Activated T-cell treated with anti-CD3 and anti-CD28 coated beads, Interleukin-2, amount 50 U/mL, for 24 hours (primary cell): ENCODE measurements around the gene PTPRK.
A peak's percentile ranks its signal among the peaks of the same experiment; 100 is the strongest.

ENCODE experiments used
- DNase-seq: peaks from one replicate; pipeline ENCODE4 v3.0.0-alpha.2; 2020
- H3K27ac Mint-ChIP-seq: 2 replicates; pipeline ENCODE4 v1.8.0; 2020; ENCODE audit warnings: mild to moderate bottlenecking, mixed read lengths
- H3K27me3 Mint-ChIP-seq: 2 replicates; pipeline ENCODE4 v1.8.0; 2020; ENCODE audit warnings: mixed read lengths
- H3K36me3 Mint-ChIP-seq: 2 replicates; pipeline ENCODE4 v1.8.0; 2020; ENCODE audit warnings: low read depth, mixed read lengths
- H3K4me1 Mint-ChIP-seq: 2 replicates; pipeline ENCODE4 v1.8.0; 2020; ENCODE audit warnings: low read depth, mixed read lengths
- H3K4me3 Mint-ChIP-seq: 2 replicates; pipeline ENCODE4 v1.8.0; 2020; ENCODE audit warnings: mild to moderate bottlenecking, moderate library complexity, mixed read lengths
- H3K9me3 Mint-ChIP-seq: 2 replicates; pipeline ENCODE4 v1.8.0; 2020; ENCODE audit warnings: mixed read lengths

The PTPRK gene

GRCh38 chr6:128033156-128033555 lies 487.2 kb downstream of the PTPRK start:
- H3K4me3 Mint-ChIP-seq = no peak overlapping the region
- H3K36me3 Mint-ChIP-seq = no peaks in the 10 kb centered on the region
- no peak overlapping the region for H3K27ac Mint-ChIP-seq
- no peaks in the 10 kb centered on the region for H3K9me3 Mint-ChIP-seq
- H3K27me3 Mint-ChIP-seq = no peaks in the 10 kb centered on the region
- no peak for DNase-seq
- H3K4me1 Mint-ChIP-seq = peaks cover 28% of the 10 kb centered on the region

GRCh38 chr6:128032042-128032441 lies 488.4 kb downstream of the PTPRK start:
- H3K27ac Mint-ChIP-seq = peak overlapping the region; percentile 45
- DNase-seq = no peak
- no peaks in the 10 kb centered on the region for H3K27me3 Mint-ChIP-seq
- H3K36me3 Mint-ChIP-seq = no peaks in the 10 kb centered on the region
- no peaks in the 10 kb centered on the region for H3K9me3 Mint-ChIP-seq
- H3K4me3 Mint-ChIP-seq = no peak overlapping the region
- H3K4me1 Mint-ChIP-seq = peaks cover 34% of the 10 kb centered on the region

- Mint-ChIP-seq H3K4me1 (peaks cover 37% of the 10 kb centered on the region), H3K36me3 (no peaks in the 10 kb centered on the region), H3K9me3 (no peaks in the 10 kb centered on the region), H3K27ac (no peak overlapping the region), H3K4me3 (no peak overlapping the region), H3K27me3 (no peaks in the 10 kb centered on the region)
- DNase-seq = no peak
Observed at GRCh38 chr6:128029826-128030225, 490.6 kb downstream of the PTPRK start.

- H3K36me3 Mint-ChIP-seq = no peaks in the 10 kb centered on the region
- H3K27me3 Mint-ChIP-seq = no peaks in the 10 kb centered on the region
- H3K4me3 Mint-ChIP-seq = no peak overlapping the region
- no peak overlapping the region for H3K27ac Mint-ChIP-seq
- DNase-seq = no peak
- peaks cover 33% of the 10 kb centered on the region for H3K4me1 Mint-ChIP-seq
- no peaks in the 10 kb centered on the region for H3K9me3 Mint-ChIP-seq
Observed at GRCh38 chr6:128028183-128028582, 492.2 kb downstream of the PTPRK start.

GRCh38 chr6:128025478-128025877 lies 494.9 kb downstream of the PTPRK start:
- DNase-seq = no peak
- H3K4me3 Mint-ChIP-seq = no peak overlapping the region
- H3K4me1 Mint-ChIP-seq = peaks cover 13% of the 10 kb centered on the region
- H3K9me3 Mint-ChIP-seq = no peaks in the 10 kb centered on the region
- no peak overlapping the region for H3K27ac Mint-ChIP-seq
- no peaks in the 10 kb centered on the region for H3K36me3 Mint-ChIP-seq
- H3K27me3 Mint-ChIP-seq = no peaks in the 10 kb centered on the region

- Mint-ChIP-seq H3K9me3 (no peaks in the 10 kb centered on the region), H3K27me3 (no peaks in the 10 kb centered on the region), H3K4me1 (peaks cover 12% of the 10 kb centered on the region), H3K27ac (no peak overlapping the region), H3K4me3 (no peak overlapping the region), H3K36me3 (no peaks in the 10 kb centered on the region)
- DNase-seq = no peak
Observed at GRCh38 chr6:128024969-128025368, 495.4 kb downstream of the PTPRK start.

- H3K9me3 Mint-ChIP-seq = no peaks in the 10 kb centered on the region
- no peaks in the 10 kb centered on the region for H3K27me3 Mint-ChIP-seq
- H3K4me3 Mint-ChIP-seq = no peak overlapping the region
- H3K4me1 Mint-ChIP-seq = peaks cover 15% of the 10 kb centered on the region
- H3K27ac Mint-ChIP-seq = no peak overlapping the region
- H3K36me3 Mint-ChIP-seq = no peaks in the 10 kb centered on the region
- DNase-seq = no peak
Observed at GRCh38 chr6:128024046-128024445, 496.4 kb downstream of the PTPRK start.

GRCh38 chr6:128018821-128019220 lies 501.6 kb downstream of the PTPRK start:
- Mint-ChIP-seq H3K9me3 (no peaks in the 10 kb centered on the region), H3K36me3 (no peaks in the 10 kb centered on the region), H3K27ac (no peak overlapping the region), H3K4me3 (no peak overlapping the region), H3K27me3 (no peaks in the 10 kb centered on the region), H3K4me1 (peaks cover 17% of the 10 kb centered on the region)
- no peak for DNase-seq

- H3K27ac Mint-ChIP-seq = no peak overlapping the region
- peaks cover 17% of the 10 kb centered on the region for H3K4me1 Mint-ChIP-seq
- H3K4me3 Mint-ChIP-seq = no peak overlapping the region
- H3K9me3 Mint-ChIP-seq = no peaks in the 10 kb centered on the region
- H3K36me3 Mint-ChIP-seq = no peaks in the 10 kb centered on the region
- H3K27me3 Mint-ChIP-seq = no peaks in the 10 kb centered on the region
- DNase-seq = no peak
Observed at GRCh38 chr6:128017288-128017687, 503.1 kb downstream of the PTPRK start.

GRCh38 chr6:128007658-128008057 lies 512.7 kb downstream of the PTPRK start:
- H3K27ac Mint-ChIP-seq = no peak overlapping the region
- H3K4me1 Mint-ChIP-seq = peaks cover 10% of the 10 kb centered on the region
- H3K4me3 Mint-ChIP-seq = no peak overlapping the region

GRCh38 chr6:128005009-128005408 lies 515.4 kb downstream of the PTPRK start:
- Mint-ChIP-seq H3K27ac (no peak overlapping the region), H3K27me3 (no peaks in the 10 kb centered on the region), H3K4me1 (peaks cover 15% of the 10 kb centered on the region), H3K4me3 (no peak overlapping the region), H3K9me3 (no peaks in the 10 kb centered on the region), H3K36me3 (no peaks in the 10 kb centered on the region)
- DNase-seq = no peak

More at GRCh38 chr6:128007658-128008057, 512.7 kb downstream of the PTPRK start:
- Mint-ChIP-seq H3K36me3 (no peaks in the 10 kb centered on the region), H3K27me3 (no peaks in the 10 kb centered on the region), H3K9me3 (no peaks in the 10 kb centered on the region)
- DNase-seq = no peak

GRCh38 chr6:128000363-128000762 lies 520.0 kb downstream of the PTPRK start:
- Mint-ChIP-seq H3K36me3 (no peaks in the 10 kb centered on the region), H3K9me3 (no peaks in the 10 kb centered on the region), H3K4me1 (peaks cover 55% of the 10 kb centered on the region), H3K27me3 (no peaks in the 10 kb centered on the region), H3K4me3 (no peak overlapping the region), H3K27ac (peak overlapping the region; percentile 1)
- no peak for DNase-seq

GRCh38 chr6:127998985-127999384 lies 521.4 kb downstream of the PTPRK start:
- no peaks in the 10 kb centered on the region for H3K36me3 Mint-ChIP-seq
- no peak overlapping the region for H3K4me3 Mint-ChIP-seq
- peak overlapping the region; percentile 3 for H3K27ac Mint-ChIP-seq
- no peaks in the 10 kb centered on the region for H3K9me3 Mint-ChIP-seq
- no peaks in the 10 kb centered on the region for H3K27me3 Mint-ChIP-seq
- no peak for DNase-seq
- peaks cover 54% of the 10 kb centered on the region for H3K4me1 Mint-ChIP-seq

GRCh38 chr6:127997496-127998164 lies 522.8 kb downstream of the PTPRK start:
- peak overlapping the region; percentile 58 for H3K4me3 Mint-ChIP-seq
- DNase-seq = no peak
- H3K4me1 Mint-ChIP-seq = peaks cover 52% of the 10 kb centered on the region
- H3K9me3 Mint-ChIP-seq = no peaks in the 10 kb centered on the region
- no peaks in the 10 kb centered on the region for H3K27me3 Mint-ChIP-seq
- no peaks in the 10 kb centered on the region for H3K36me3 Mint-ChIP-seq
- peak overlapping the region; percentile 52 for H3K27ac Mint-ChIP-seq

GRCh38 chr6:127996925-127997324 lies 523.5 kb downstream of the PTPRK start:
- Mint-ChIP-seq H3K9me3 (no peaks in the 10 kb centered on the region), H3K36me3 (no peaks in the 10 kb centered on the region), H3K27ac (peak overlapping the region; percentile 70), H3K4me1 (peaks cover 55% of the 10 kb centered on the region), H3K4me3 (peak overlapping the region; percentile 58), H3K27me3 (no peaks in the 10 kb centered on the region)
- no peak for DNase-seq

GRCh38 chr6:127992144-127992543 lies 528.3 kb downstream of the PTPRK start:
- H3K27ac Mint-ChIP-seq = peak overlapping the region; percentile 65
- no peak for DNase-seq
- H3K27me3 Mint-ChIP-seq = no peaks in the 10 kb centered on the region
- H3K4me3 Mint-ChIP-seq = peak overlapping the region; percentile 30
- peaks cover 7% of the 10 kb centered on the region for H3K36me3 Mint-ChIP-seq
- H3K9me3 Mint-ChIP-seq = no peaks in the 10 kb centered on the region
- H3K4me1 Mint-ChIP-seq = peaks cover 38% of the 10 kb centered on the region
